ENCODE results near the gene TBC1D4. TPM values are rescaled to one million over a fixed set of nuclear protein-coding genes. Genes with fewer than 3 reads are reported as not detected.

The TBC1D4 gene
- total RNA-seq, 2 donors from 2014 or later: 27.6 to 56.1 TPM

GRCh38 chr13:75395066-75395465, 86.9 kb downstream of the TBC1D4 start:
- no peak overlapping the region for H3K4me3 ChIP-seq
- no peaks in the 10 kb centered on the region for H3K27me3 ChIP-seq (replicated peaks; ENCODE audit: insufficient read depth)
- no peak for TF ChIP-seq POLR2A (IDR thresholded peaks at IDR 0.05)
- no peaks in the 10 kb centered on the region for H3K36me3 ChIP-seq
- DNase-seq (ENCODE audit: low spot score): no peak
- peak overlapping the region in 1 of 2 donors; percentile 23 for H3K27ac ChIP-seq
- no peaks in the 10 kb centered on the region for H3K9me3 ChIP-seq
- intact Hi-C loops (cut with DNase I): no loop called here
- 69% methylated on average over 5 of the region's 5 CpGs for WGBS
- no peaks in the 10 kb centered on the region for H3K4me1 ChIP-seq (replicated peaks)

- 64% methylated on average over 5 of the region's 5 CpGs for WGBS
- TF ChIP-seq POLR2AphosphoS5 (IDR thresholded peaks at IDR 0.05): no peak
- TF ChIP-seq POLR2A (IDR thresholded peaks at IDR 0.05): no peak
- no peak for TF ChIP-seq CTCF (IDR thresholded peaks at IDR 0.05)
These were observed 88.0 kb downstream of the TBC1D4 start for GRCh38 chr13:75393839-75394520.

GRCh38 chr13:75391432-75392100, 90.4 kb downstream of the TBC1D4 start:
- H3K9me3 ChIP-seq: no peaks in the 10 kb centered on the region
- H3K36me3 ChIP-seq: no peaks in the 10 kb centered on the region
- 94% methylated on average over 3 of the region's 3 CpGs for WGBS
- H3K27me3 ChIP-seq (replicated peaks; ENCODE audit: insufficient read depth): no peaks in the 10 kb centered on the region
- no peak for DNase-seq (ENCODE audit: low spot score)
- H3K4me3 ChIP-seq: no peak overlapping the region
- TF ChIP-seq POLR2AphosphoS5 (IDR thresholded peaks at IDR 0.05): no peak
- no peak for TF ChIP-seq CTCF (IDR thresholded peaks at IDR 0.05)
- no peak for TF ChIP-seq POLR2A (IDR thresholded peaks at IDR 0.05)
- intact Hi-C loops (cut with DNase I): no loop called here
- no peak overlapping the region for H3K27ac ChIP-seq
- H3K4me1 ChIP-seq (replicated peaks): no peaks in the 10 kb centered on the region

More at GRCh38 chr13:75393839-75394520, 88.0 kb downstream of the TBC1D4 start:
- Histone ChIP-seq H3K4me3 (no peak overlapping the region), H3K9me3 (no peaks in the 10 kb centered on the region), H3K27ac (no peak overlapping the region), H3K4me1 (replicated peaks) (no peaks in the 10 kb centered on the region), H3K27me3 (replicated peaks; ENCODE audit: insufficient read depth) (no peaks in the 10 kb centered on the region), H3K36me3 (no peaks in the 10 kb centered on the region)
- no peak for DNase-seq (ENCODE audit: low spot score)
- intact Hi-C loops (cut with DNase I): no loop called here

GRCh38 chr13:75390229-75390628, 91.7 kb downstream of the TBC1D4 start:
- no peaks in the 10 kb centered on the region for H3K36me3 ChIP-seq
- no peak for DNase-seq (ENCODE audit: low spot score)
- no peak overlapping the region for H3K27ac ChIP-seq
- no peaks in the 10 kb centered on the region for H3K9me3 ChIP-seq
- H3K27me3 ChIP-seq (replicated peaks; ENCODE audit: insufficient read depth): no peaks in the 10 kb centered on the region
- no peaks in the 10 kb centered on the region for H3K4me1 ChIP-seq (replicated peaks)
- intact Hi-C loops (cut with DNase I): no loop called here
- H3K4me3 ChIP-seq: no peak overlapping the region
- 91% methylated on average over 5 of the region's 5 CpGs for WGBS
- no peak for TF ChIP-seq POLR2AphosphoS5 (IDR thresholded peaks at IDR 0.05)
- no peak for TF ChIP-seq CTCF (IDR thresholded peaks at IDR 0.05)
- no peak for TF ChIP-seq POLR2A (IDR thresholded peaks at IDR 0.05)

- H3K36me3 ChIP-seq: no peaks in the 10 kb centered on the region
- no peak overlapping the region for H3K27ac ChIP-seq
- no peak for DNase-seq (ENCODE audit: low spot score)
- no peaks in the 10 kb centered on the region for H3K27me3 ChIP-seq (replicated peaks; ENCODE audit: insufficient read depth)
- H3K4me3 ChIP-seq: no peak overlapping the region
- no peaks in the 10 kb centered on the region for H3K4me1 ChIP-seq (replicated peaks)
- intact Hi-C loops (cut with DNase I): no loop called here
- 39% methylated on average over 1 of the region's 1 CpG for WGBS
- TF ChIP-seq POLR2A (IDR thresholded peaks at IDR 0.05) (no peak), CTCF (IDR thresholded peaks at IDR 0.05) (no peak), POLR2AphosphoS5 (IDR thresholded peaks at IDR 0.05) (no peak)
- no peaks in the 10 kb centered on the region for H3K9me3 ChIP-seq
These were observed 96.3 kb downstream of the TBC1D4 start for GRCh38 chr13:75385708-75386083.

Measured in prostate gland (tissue), 2 donors.